HG02571 (cell line): ENCODE measurements around the gene REM2.
"Not testable (repeated sequence)": the region's sequence is repeated elsewhere in the genome, so short reads cannot be mapped to it uniquely, and the experiment has no call there.

Experiments used
- ATAC-seq: cut with Tn5 transposase; IDR thresholded peaks from one replicate; pipeline ENCODE4 v1.9.1; 2021; ENCODE audit warnings: mild to moderate bottlenecking, moderate library complexity; ENCODE audit not compliant: unreplicated experiment

Gene REM2

GRCh38 chr14:22848351-22849164 lies 34.5 kb upstream of the REM2 start:
- no peak for ATAC-seq

DNA sequence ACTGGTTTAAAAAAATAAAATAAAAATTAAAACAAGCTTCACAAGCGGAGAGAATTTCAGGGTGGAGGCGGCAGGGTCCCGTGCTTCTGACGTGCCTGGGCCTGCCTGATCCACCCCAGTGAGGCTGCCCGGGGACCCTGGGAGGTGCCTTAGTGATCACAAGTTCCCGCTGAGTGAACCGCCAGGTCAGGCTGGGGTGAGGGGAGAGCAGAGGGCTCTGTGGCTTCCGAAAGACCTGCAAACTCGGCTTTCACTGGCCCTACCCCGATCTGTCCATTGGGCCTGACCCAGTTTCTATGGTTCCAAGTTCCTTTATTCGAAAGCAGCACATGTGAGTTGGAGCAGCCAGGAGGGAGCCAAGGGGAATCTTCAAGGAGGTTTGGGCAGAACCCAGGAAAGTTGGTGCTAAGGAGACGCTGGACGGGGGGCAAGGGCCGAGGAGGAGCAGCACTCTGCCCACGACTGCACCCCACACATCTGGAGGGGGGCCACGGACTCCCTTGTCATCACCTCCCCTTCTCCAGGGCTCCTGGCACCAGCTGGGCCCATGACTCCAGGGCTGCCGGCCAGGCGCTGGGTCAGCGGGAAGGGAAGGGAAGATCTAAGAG lies 33.7 kb upstream of the REM2 start:
- no peak for ATAC-seq

DNA sequence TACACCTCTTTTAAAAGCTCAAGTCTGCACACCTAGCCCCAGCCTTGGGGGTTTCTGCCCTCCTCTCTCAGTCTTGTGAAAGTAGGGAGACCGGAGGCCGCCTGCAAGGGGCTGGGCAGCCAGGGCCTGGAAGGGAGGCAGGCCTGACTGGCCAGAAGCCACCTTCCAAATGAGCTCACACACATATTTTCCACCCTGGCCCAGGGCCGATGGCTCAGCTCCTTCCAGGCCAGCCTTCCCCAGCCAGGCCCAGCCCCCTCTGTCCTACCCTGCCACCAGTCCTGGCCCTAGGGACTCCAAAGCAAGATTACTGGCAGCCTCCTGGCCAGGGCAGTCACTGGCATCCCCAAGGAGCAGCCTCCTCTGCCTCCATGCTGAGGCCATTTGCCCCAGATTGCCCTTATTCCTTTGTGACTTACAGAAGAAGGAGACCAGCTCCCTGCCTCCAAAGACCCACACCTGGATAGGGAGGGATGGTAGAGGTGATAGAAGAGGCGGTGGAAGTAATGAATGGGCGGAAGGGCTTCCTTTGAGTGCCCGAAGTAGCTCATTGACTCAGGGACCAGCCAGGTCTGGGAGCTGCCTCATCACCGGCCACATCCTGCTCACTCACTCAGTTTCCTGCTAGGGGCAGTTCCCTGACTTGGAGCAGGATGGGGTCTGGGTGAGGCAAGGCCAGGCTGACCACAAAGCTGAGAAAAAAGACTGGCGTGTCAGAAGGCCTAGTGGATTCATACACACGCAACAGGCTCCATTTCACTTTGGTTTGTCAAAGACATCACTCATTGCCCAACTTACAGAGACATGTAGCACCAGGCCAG lies 31.9 kb upstream of the REM2 start:
- no peak for ATAC-seq

GRCh38 chr14:22852178-22852577 lies 30.8 kb upstream of the REM2 start:
- ATAC-seq = not testable (repeated sequence)

DNA sequence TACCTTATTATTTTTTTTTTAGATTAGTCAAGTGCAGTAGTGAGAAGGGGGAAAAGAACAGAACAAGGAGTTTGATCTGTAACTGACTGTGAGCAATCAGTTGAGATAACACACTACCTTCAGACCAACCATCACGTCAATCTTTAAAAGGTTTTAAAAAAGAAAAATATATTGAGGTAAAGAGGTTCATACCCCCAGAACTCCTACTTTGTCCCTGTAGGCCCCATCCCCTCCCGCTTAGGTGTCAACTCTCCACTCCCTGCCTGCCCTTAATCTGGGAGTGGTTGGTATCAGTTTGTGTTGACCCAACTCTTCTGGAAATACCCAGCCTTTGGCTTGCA lies 30.5 kb upstream of the REM2 start:
- ATAC-seq = no peak

GRCh38 chr14:22852940-22853767 lies 29.9 kb upstream of the REM2 start:
- peak; percentile 67 for ATAC-seq

- not testable (repeated sequence) for ATAC-seq
Observed at GRCh38 chr14:22854296-22854695, 28.7 kb upstream of the REM2 start.

GRCh38 chr14:22854963-22855724 lies 27.9 kb upstream of the REM2 start:
- no peak for ATAC-seq

DNA sequence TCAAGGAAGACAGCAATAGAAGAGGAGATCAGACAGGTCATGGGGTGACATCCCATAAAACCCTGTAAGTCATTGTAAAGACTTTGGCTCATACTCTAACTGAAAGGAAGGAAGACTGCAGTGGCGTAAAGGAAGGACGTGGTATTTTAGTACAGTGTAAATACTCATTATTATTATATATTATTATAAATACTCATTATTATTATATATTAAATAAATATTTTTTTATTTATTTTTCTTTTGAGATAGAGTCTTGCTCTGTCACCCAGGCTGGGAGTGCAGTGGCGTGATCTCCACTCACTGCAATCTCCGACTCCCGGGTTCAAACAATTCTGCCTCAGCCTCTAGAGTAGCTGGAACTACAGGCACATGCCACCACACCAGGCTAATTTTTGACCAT lies 26.6 kb upstream of the REM2 start:
- no peak for ATAC-seq

GRCh38 chr14:22860377-22860776 lies 22.6 kb upstream of the REM2 start:
- not testable (repeated sequence) for ATAC-seq

- no peak for ATAC-seq
Observed at GRCh38 chr14:22861651-22862050, 21.4 kb upstream of the REM2 start.

- ATAC-seq = no peak
Observed at GRCh38 chr14:22864979-22865378, 18.0 kb upstream of the REM2 start.

- ATAC-seq = no peak
Observed at GRCh38 chr14:22865424-22866405, 17.3 kb upstream of the REM2 start.

GRCh38 chr14:22866874-22867273 lies 16.1 kb upstream of the REM2 start:
- no peak for ATAC-seq

- peak; percentile 18 for ATAC-seq
Observed at GRCh38 chr14:22870811-22871223, 12.2 kb upstream of the REM2 start.

DNA sequence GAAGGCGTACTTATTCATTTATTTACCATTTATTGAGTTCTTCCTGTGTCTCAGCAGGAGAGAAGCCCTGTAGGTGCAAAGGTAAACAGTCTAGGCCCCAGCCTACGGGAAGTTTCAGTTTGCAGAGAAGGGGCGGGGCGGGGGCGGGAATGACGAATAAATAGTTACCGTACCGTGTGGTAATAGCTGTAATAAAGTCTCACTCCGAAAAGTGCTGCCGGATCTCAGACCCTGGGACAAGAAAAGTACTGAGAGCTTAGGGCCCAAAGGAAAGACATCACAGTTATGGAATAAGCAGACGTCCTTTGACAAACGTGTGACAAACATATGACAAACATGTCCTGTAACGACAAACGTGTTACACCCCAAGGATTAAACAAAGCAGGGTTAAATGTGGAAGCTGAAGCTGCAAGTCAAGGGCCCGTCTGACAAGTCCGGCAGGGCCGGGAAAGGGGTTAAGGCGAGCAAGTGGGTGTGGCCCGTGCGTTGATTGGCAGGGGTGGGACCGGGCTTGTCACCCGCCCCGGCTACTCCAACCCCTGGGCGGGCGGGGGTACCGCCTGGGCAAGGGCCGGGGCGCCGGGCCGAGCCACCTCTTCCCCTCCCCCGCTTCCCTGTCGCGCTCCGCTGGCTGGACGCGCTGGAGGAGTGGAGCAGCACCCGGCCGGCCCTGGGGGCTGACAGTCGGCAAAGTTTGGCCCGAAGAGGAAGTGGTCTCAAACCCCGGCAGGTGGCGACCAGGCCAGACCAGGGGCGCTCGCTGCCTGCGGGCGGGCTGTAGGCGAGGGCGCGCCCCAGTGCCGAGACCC lies 11.6 kb upstream of the REM2 start, which contains the start of gene LRP10:
Gene LRP10, plus strand, starts transcription at position 517 of the 809 bp plus-strand sequence. CDS start 564 bp downstream, outside the sequence.
- ATAC-seq = peak; percentile 75

DNA sequence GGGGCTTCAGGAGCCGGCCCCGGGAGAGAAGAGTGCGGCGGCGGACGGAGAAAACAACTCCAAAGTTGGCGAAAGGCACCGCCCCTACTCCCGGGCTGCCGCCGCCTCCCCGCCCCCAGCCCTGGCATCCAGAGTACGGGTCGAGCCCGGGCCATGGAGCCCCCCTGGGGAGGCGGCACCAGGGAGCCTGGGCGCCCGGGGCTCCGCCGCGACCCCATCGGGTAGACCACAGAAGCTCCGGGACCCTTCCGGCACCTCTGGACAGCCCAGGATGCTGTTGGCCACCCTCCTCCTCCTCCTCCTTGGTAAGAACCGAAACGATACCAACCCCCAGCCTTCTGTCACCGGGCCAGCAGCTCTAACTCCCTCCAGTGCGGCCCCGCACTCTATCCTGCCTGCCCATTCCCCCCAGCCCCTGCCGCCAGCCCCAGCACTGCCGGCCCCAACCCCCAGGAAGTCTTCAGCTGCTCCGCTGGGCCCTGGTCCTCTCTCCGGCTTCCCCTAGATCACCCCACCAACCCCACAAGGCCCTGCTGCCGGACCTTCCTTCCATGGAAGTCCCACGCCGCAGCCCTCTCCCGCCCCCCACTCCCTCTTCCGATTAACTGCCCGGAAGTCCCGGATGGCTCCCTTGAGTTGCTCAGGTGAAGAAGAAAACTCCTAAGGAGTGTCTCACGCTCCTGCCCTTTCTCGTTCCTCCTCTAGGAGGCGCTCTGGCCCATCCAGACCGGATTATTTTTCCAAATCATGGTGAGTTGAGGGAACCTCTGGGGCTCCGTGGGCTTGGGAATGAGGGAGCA lies 10.8 kb upstream of the REM2 start:
- peak; percentile 20 for ATAC-seq
